GM12878 (cell line): ENCODE data around the gene AVEN. TPM values are rescaled to one million over a fixed set of nuclear protein-coding genes. Genes with fewer than 3 reads are reported as not detected.

ENCODE experiments used
- ATAC-seq: fragments of 200-7000 bp; cut with Tn5 transposase; 3 replicates; pipeline ENCODE4 v1.9.1; 2020; ENCODE audit warnings: mild to moderate bottlenecking, moderate library complexity
- BruUV-seq: library from RNA; stranded (reverse); fragments of 400-500 nt; replicated peaks from 2 replicates; lab custom pipeline; 2021; lab: Mats Ljungman, UMichigan
- CTCF ChIA-PET: fragments of 300-600 bp; sonication (Branson Sonifier 250); formaldehyde crosslinking; extraction: SDS; loops from one replicate; lab custom pipeline; 2021; ENCODE audit warnings: inconsistent platforms; lab: Yijun Ruan, JAX
- POLR2A ChIA-PET: fragments of 350-600 bp; formaldehyde crosslinking; extraction: SDS; loops from one replicate; lab custom pipeline; 2021; ENCODE audit warnings: inconsistent platforms; lab: Charles Lee
- RAD21 ChIA-PET: fragments of 300-600 bp; sonication (Branson Sonifier 250); formaldehyde crosslinking; loops from one replicate; lab custom pipeline; 2023; ENCODE audit warnings: antibody characterized with exemption; ENCODE audit not compliant: unreplicated experiment; lab: Charles Lee
- SMC1A ChIA-PET: fragments of 300-600 bp; sonication (Branson Sonifier 250); formaldehyde crosslinking; loops from one replicate; lab custom pipeline; 2023; ENCODE audit not compliant: unreplicated experiment, uncharacterized antibody; lab: Charles Lee
- DNase-seq: peaks from one replicate; pipeline ENCODE4 v3.0.0-alpha.2; 2011; ENCODE audit warnings: low read depth, low spot score
- FAIRE-seq: peaks from 3 replicates; lab custom pipeline; 2011; peaks lifted over from hg19 to GRCh38; lab: Jason Lieb, UNC
- H2AFZ ChIP-seq: 2 replicates; pipeline ENCODE4 v1.6.0; 2011; ENCODE audit warnings: low read depth, low read length, control low read depth; ENCODE audit not compliant: control insufficient read depth
- H3K27ac ChIP-seq: 2 replicates; pipeline ENCODE4 v1.5.1; 2011; ENCODE audit warnings: control low read depth; ENCODE audit not compliant: control insufficient read depth, insufficient read depth
- H3K27me3 ChIP-seq, 2 experiments: replicated peaks in 1 of 2; 2 replicates each; pipeline versions ENCODE4 v1.6.0 to v1.6.1; 2011; ENCODE audit warnings: low read length in 1 of 2; ENCODE audit not compliant: control insufficient read depth in 2 of 2, insufficient read depth in 2 of 2
- H3K36me3 ChIP-seq, 2 experiments: 2 replicates each; pipeline ENCODE4 v1.5.1; 2011; ENCODE audit warnings: low read length in 1 of 2; ENCODE audit not compliant: control insufficient read depth in 2 of 2, insufficient read depth in 2 of 2
- H3K4me1 ChIP-seq: 2 replicates; pipeline ENCODE4 v1.6.1; 2011; ENCODE audit warnings: mild to moderate bottlenecking, low read length, moderate library complexity, mixed read lengths; ENCODE audit not compliant: control insufficient read depth, insufficient read depth
- H3K4me2 ChIP-seq: 2 replicates; pipeline ENCODE4 v1.6.0; 2011; ENCODE audit warnings: control low read depth; ENCODE audit not compliant: control insufficient read depth, insufficient read depth
- H3K4me3 ChIP-seq: fragments of 200-600 bp; sonication (generic); 2 replicates; pipeline ENCODE4 v1.5.1; 2016
- H3K79me2 ChIP-seq: 2 replicates; pipeline ENCODE4 v1.6.0; 2011; ENCODE audit warnings: low read length; ENCODE audit not compliant: control insufficient read depth, insufficient read depth
- H3K9ac ChIP-seq: 2 replicates; pipeline ENCODE4 v1.8.0; 2011; ENCODE audit warnings: low read length, control low read depth, mixed read lengths; ENCODE audit not compliant: control insufficient read depth, insufficient read depth
- H3K9me3 ChIP-seq: replicated peaks from 3 replicates; pipeline ENCODE4 v1.5.1; 2011; ENCODE audit warnings: mild to moderate bottlenecking, low read length; ENCODE audit not compliant: control insufficient read depth, insufficient read depth
- H4K20me1 ChIP-seq: 2 replicates; pipeline ENCODE4 v1.6.0; 2011; ENCODE audit not compliant: control insufficient read depth, insufficient read depth
- CBX3 ChIP-seq: fragments of 200-600 bp; sonication (generic); IDR thresholded peaks from 2 replicates; pipeline ENCODE4 v1.6.1; 2016; ENCODE audit warnings: low read depth, borderline replicate concordance
- CHD1 ChIP-seq: IDR thresholded peaks from 2 replicates; pipeline ENCODE4 v1.6.1; 2012; ENCODE audit warnings: low read depth, low read length, improper control_type of control experiment
- E2F4 ChIP-seq: IDR thresholded peaks from 2 replicates; pipeline ENCODE4 v1.6.1; 2012; ENCODE audit warnings: low read depth, low read length, improper control_type of control experiment
- ESRRA ChIP-seq: IDR thresholded peaks from 2 replicates; pipeline ENCODE4 v1.6.1; 2012; ENCODE audit warnings: mild to moderate bottlenecking, low read length, improper control_type of control experiment
- FOS ChIP-seq: IDR thresholded peaks from 3 replicates; pipeline ENCODE4 v1.6.1; 2011; ENCODE audit warnings: borderline replicate concordance; ENCODE audit not compliant: insufficient read length; ENCODE audit errors: extremely low read depth
- HCFC1 ChIP-seq: fragments of 150-350 bp; IDR thresholded peaks from 2 replicates; pipeline ENCODE4 v1.6.1; 2014; ENCODE audit warnings: low read length
- HDGF ChIP-seq: fragments of 450-650 bp; IDR thresholded peaks from 2 replicates; pipeline ENCODE4 v1.6.1; 2016; ENCODE audit warnings: antibody characterized with exemption
- IKZF1 ChIP-seq: fragments of 450-650 bp; conservative IDR thresholded peaks from 2 replicates; pipeline ENCODE4 v1.6.1; 2017; ENCODE audit warnings: antibody characterized with exemption, mild to moderate bottlenecking
- NR2C2 ChIP-seq: IDR thresholded peaks from 2 replicates; pipeline ENCODE4 v1.6.1; 2011; ENCODE audit warnings: borderline replicate concordance, low read depth; ENCODE audit not compliant: control insufficient read depth, insufficient read length
- NRF1 ChIP-seq: conservative IDR thresholded peaks from 2 replicates; pipeline ENCODE4 v1.6.1; 2011; ENCODE audit warnings: mild to moderate bottlenecking, low read depth, low read length, improper control_type of control experiment
- PAX5 ChIP-seq: IDR thresholded peaks from 2 replicates; pipeline ENCODE4 v1.6.1; 2011; ENCODE audit warnings: low read depth, low read length, borderline replicate concordance
- RFX5 ChIP-seq: IDR thresholded peaks from 2 replicates; pipeline ENCODE4 v1.6.1; 2011; ENCODE audit warnings: low read depth, low read length, improper control_type of control experiment
- SMAD5 ChIP-seq: IDR thresholded peaks from 2 replicates; pipeline ENCODE4 v1.6.1; 2016; ENCODE audit warnings: antibody characterized with exemption, low read depth
- SREBF2 ChIP-seq: IDR thresholded peaks from 2 replicates; pipeline ENCODE4 v1.6.1; 2012; ENCODE audit warnings: mild to moderate bottlenecking, low read length
- SUPT20H ChIP-seq: IDR thresholded peaks from 2 replicates; pipeline ENCODE4 v1.6.1; 2011; ENCODE audit warnings: low read depth, mild to moderate bottlenecking, low read length, moderate library complexity, borderline replicate concordance; ENCODE audit not compliant: control insufficient read depth
- ZBTB33 ChIP-seq: fragments of 450-650 bp; IDR thresholded peaks from 2 replicates; pipeline ENCODE4 v1.6.1; 2017; ENCODE audit warnings: mild to moderate bottlenecking
- ZNF622 ChIP-seq: fragments of 450-650 bp; IDR thresholded peaks from 2 replicates; pipeline ENCODE4 v1.6.1; 2017; ENCODE audit warnings: mild to moderate bottlenecking, inconsistent platforms
- ZNF687 ChIP-seq: fragments of 450-650 bp; IDR thresholded peaks from 2 replicates; pipeline ENCODE4 v1.6.1; 2017; ENCODE audit warnings: mild to moderate bottlenecking, moderate library complexity
- ZZZ3 ChIP-seq: IDR thresholded peaks from 2 replicates; pipeline ENCODE4 v1.6.1; 2011; ENCODE audit warnings: low read depth; ENCODE audit not compliant: control insufficient read depth, insufficient read length
- WGBS: methylation state at CpG from one replicate; pipeline ENCODE4 v1.1.6; 2016; ENCODE audit warnings: low lambda C conversion rate; ENCODE audit not compliant: insufficient replicate concordance, insufficient coverage; ENCODE audit errors: missing lambda C conversion rate; 5-methylcytosine and 5-hydroxymethylcytosine counted together
- in situ Hi-C: fragments of 300-500 bp; cut with MboI; formaldehyde crosslinking; loops from 9 replicates; pipeline ENCODE4 v1.14.3; 2018; ENCODE audit warnings: mixed read lengths
- intact Hi-C: fragments of 100-400 bp; cut with micrococcal nuclease; formaldehyde crosslinking; loops from one replicate; pipeline ENCODE4 v1.14.2; 2022; ENCODE audit not compliant: unreplicated experiment
- polyA plus RNA-seq, 11 experiments: library from polyadenylated mRNA; depleted of rRNA in 4 of 11; unstranded in 6 of 11; stranded (reverse) in 5 of 11; fragments of >200 nt; fragmentation: Nextera tagmentation in 4 of 11; fragmentation: Illumina TruSeq in 1 of 11; extraction: Ambion mirVana in 4 of 11; extraction: Trizol in 1 of 11; gene quantifications; 1 replicate in 1 of 11; 2 replicates in 10 of 11; pipeline versions ENCODE4 v1.2.1 to v1.2.3, GENCODE V29; 2011 to 2016; ENCODE audit warnings: inconsistent platforms in 2 of 11, missing spikeins in 2 of 11, low read depth in 1 of 11
- total RNA-seq, 4 experiments: library from RNA; depleted of rRNA in 3 of 4; stranded (reverse); fragments of >200 nt in 3 of 4; fragmentation: Illumina TruSeq in 1 of 4; extraction: Trizol in 1 of 4; gene quantifications; 2 replicates each; pipeline versions ENCODE4 v1.2.1 to v1.2.3, GENCODE V29; 2013 to 2021

The AVEN gene
- total and polyA plus RNA-seq, 10 of the 15 experiments (the other 5 are each of a cell fraction or from before 2014, with no cell fraction given), result 1.4 to 15.1 (median 10.5) TPM

GRCh38 chr15:34065941-34066340 lies 26.9 kb upstream of the AVEN start (continued):
- TF ChIP-seq E2F4 (no peak), SMAD5 (no peak), IKZF1 (no peak), SUPT20H (no peak)

- RAD21 ChIA-PET, result interaction anchor here (1.2 kb wide), 1 partner anchor 145 kb away, joined by 3 read pairs; the partner anchor contains the start of gene KATNBL1
- Histone ChIP-seq H3K4me2 (no peak overlapping the region), H3K4me3 (no peak overlapping the region), H2AFZ (no peak overlapping the region), H3K9ac (no peak overlapping the region), H4K20me1 (no peaks in the 10 kb centered on the region), H3K27ac (no peak overlapping the region), H3K4me1 (no peaks in the 10 kb centered on the region), H3K36me3 (no peaks in the 10 kb centered on the region), H3K79me2 (no peaks in the 10 kb centered on the region), H3K9me3 (no peaks in the 10 kb centered on the region), H3K27me3 (no peaks in the 10 kb centered on the region)
- CTCF ChIA-PET, result interaction anchor here (0.7 to 1.3 kb wide), 3 partner anchors 30 to 522 kb away, joined by 3 read pairs; no protein-coding TSS in a partner anchor
- 85% methylated on average over 3 of the region's 3 CpGs for WGBS
- DNase-seq (no peak), FAIRE-seq (no peak), ATAC-seq (no peak)
- intact Hi-C loops (loop anchor here (10.0 kb wide), 1 partner anchor 520 kb away; the partner anchor contains the start of gene GOLGA8B), in situ Hi-C loops (loop anchor here (5.0 to 25.0 kb wide), 2 partner anchors 152 to 522 kb away; partner anchors contain the start of gene GOLGA8B)
- POLR2A ChIA-PET, result no interaction called here
- no TSS peak for BruUV-seq
- SMC1A ChIA-PET, result interaction anchor here (0.5 to 1.4 kb wide), 2 partner anchors 42 to 143 kb away, joined by 3 read pairs; no protein-coding TSS in a partner anchor
- no peak for TF ChIP-seq ZNF687
- no peak for TF ChIP-seq NRF1
- no peak for TF ChIP-seq RFX5
- no peak for TF ChIP-seq SREBF2
- no peak for TF ChIP-seq ZBTB33
- TF ChIP-seq HDGF, result no peak
- no peak for TF ChIP-seq HCFC1
- TF ChIP-seq PAX5, result no peak
- TF ChIP-seq CBX3, result no peak
- no peak for TF ChIP-seq NR2C2
- TF ChIP-seq ZNF622, result no peak
- TF ChIP-seq ESRRA, result no peak
- TF ChIP-seq ZZZ3, result no peak
- TF ChIP-seq FOS, result no peak
- no peak for TF ChIP-seq CHD1
These were observed 26.3 kb upstream of the AVEN start for GRCh38 chr15:34065261-34065660.
